ENCODE results near the gene EHD2.

The EHD2 gene

DNA sequence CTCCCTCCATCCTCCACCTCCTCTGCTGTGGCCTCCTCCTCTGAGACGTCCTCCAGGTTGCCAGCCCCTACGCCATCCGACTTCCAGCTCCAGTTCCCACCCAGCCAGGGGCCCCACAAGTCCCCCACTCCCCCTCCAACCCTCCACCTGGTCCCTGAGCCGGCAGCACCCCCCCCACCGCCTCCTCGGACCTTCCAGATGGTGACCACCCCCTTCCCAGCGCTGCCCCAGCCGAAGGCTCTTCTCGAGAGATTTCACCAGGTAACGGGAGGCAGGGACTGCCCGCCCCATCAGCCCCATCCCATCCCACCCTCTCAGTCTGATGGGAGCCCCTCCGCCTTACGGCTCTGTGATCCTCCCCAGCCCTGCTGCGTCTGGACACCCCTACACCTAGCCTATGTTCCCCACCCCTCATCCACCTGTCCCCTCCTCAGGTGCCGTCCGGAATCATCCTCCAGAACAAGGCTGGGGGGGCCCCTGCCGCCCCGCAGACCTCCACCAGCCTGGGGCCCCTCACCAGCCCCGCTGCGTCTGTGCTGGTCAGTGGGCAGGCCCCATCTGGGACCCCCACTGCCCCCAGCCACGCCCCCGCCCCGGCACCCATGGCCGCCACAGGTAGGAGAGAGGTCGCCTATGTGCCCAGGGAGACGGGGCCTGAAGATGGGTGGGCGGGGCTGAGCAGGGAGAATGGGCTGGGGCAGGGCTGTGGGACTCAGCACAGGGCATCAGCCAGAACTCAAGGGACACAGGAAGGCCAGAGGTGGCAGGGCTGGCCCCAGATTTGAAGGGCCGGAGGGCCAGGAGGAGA, 18.6 kb upstream of the EHD2 start:
- no peaks in the 10 kb centered on the region for H3K9me3 Mint-ChIP-seq
- H3K27ac Mint-ChIP-seq (ENCODE audit: low read depth) = no peak overlapping the region
- H3K36me3 Mint-ChIP-seq (ENCODE audit: insufficient read depth) = peaks cover 10% of the 10 kb centered on the region
- DNase-seq (ENCODE audit: low spot score in 2 of 2) = no peak
- ATAC-seq (replicated peaks; ENCODE audit: extremely low read depth, poor library complexity, severe bottlenecking) = no peak
- H3K27me3 Mint-ChIP-seq = no peaks in the 10 kb centered on the region
- H3K4me3 Mint-ChIP-seq = no peak overlapping the region
- H3K4me1 Mint-ChIP-seq = peaks cover 6% of the 10 kb centered on the region

DNA sequence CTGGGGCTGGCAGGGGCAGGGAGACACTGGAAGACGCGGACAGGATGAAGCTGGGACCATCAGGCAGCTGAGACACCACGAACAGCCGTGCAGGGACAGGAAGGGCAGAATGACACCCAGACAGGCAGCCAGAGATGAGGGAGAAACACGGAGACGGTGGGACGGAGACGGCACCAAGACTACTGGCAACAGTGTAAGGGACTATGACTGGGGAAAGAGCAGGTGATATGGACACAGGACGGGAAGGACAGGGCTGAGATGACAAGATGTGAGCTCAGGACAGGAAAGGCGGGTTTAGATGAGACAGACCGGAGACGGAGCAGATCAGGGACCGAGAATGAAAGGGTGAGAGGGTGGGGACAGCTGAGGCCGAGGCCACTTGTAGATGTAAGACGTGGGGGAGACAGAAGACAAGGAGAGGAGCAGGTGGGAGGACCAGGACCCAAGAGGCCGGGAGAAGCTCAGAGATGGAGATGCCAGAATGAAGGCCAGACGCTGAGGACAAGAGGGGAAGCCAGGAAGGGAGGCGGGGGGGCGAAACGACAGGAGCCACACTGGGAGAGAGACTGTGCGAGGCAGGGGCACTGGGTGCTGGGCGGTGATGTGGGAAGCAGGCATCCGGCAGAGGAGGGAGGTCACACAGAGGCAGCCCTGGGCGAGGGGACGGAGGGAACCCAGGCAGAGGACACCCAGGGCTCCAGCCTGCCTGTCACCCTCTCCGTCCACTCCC, 17.5 kb upstream of the EHD2 start:
- Mint-ChIP-seq H3K27me3 (no peaks in the 10 kb centered on the region), H3K9me3 (no peaks in the 10 kb centered on the region), H3K27ac (ENCODE audit: low read depth) (peak overlapping the region; percentile 65), H3K36me3 (ENCODE audit: insufficient read depth) (peaks cover 10% of the 10 kb centered on the region), H3K4me1 (peaks cover 6% of the 10 kb centered on the region), H3K4me3 (no peak overlapping the region)
- DNase-seq (ENCODE audit: low spot score in 2 of 2) = no peak
- ATAC-seq (replicated peaks; ENCODE audit: extremely low read depth, poor library complexity, severe bottlenecking) = no peak

DNA sequence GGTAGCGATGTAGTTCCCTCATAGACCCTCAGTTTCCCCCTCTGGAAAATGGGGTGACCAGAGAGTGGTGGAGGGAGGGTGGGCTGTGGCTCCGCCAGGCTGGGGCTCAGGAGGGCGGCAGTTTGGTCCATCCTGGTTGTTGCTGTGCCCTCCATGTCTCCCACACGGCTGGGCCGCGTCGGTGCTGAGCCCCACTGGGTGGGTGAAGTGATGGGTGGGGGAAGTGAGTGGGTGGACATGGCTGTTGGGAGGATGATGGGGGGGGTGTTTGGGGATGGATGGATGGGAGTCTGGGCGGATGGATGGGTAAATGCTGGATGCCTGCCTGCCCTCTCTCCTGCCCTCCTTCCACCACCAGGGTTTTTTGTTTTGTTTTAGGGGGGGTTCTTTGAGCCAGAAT, 16.6 kb upstream of the EHD2 start:
- Mint-ChIP-seq H3K4me1 (peaks cover 6% of the 10 kb centered on the region), H3K27ac (ENCODE audit: low read depth) (no peak overlapping the region), H3K4me3 (no peak overlapping the region), H3K27me3 (no peaks in the 10 kb centered on the region), H3K9me3 (no peaks in the 10 kb centered on the region), H3K36me3 (ENCODE audit: insufficient read depth) (peaks cover 10% of the 10 kb centered on the region)
- DNase-seq (ENCODE audit: low spot score in 2 of 2) (no peak), ATAC-seq (replicated peaks; ENCODE audit: extremely low read depth, poor library complexity, severe bottlenecking) (no peak)

DNA sequence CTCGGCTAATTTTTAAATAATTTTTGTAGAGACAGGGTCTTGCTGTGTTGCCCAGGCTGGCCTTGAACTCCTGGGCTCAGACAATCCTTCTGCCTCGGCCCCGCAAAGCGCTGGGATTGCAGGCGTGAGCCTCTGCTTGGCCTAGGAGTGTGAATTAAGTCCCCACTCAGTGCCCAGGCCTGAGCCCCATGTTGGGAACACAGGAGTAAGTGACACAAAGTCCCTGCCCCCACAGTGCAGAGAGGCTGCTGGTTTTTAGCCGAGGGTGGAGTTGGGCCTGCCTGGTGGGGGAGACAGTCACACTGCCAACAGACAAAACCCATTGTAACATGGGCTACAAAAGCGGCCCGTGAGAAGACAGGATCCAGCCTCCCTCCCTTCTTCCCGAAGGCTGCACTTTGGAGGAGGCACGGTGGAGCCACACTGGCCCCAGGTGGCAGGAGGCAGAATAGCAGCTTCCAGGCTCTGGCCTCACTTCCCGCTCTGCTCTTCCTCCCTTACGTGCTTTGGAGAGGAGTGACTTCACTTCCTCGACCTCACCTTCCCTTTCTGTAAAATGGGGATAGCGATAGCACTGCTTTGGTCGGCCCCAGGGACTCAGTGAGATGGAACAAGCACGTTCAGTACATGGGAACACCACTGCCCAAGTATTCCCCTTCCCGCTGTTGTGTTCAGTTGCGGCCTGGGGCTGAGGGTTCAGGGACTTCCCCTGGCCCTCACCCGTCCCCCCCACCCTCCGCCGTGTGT, 15.2 kb upstream of the EHD2 start:
- DNase-seq (ENCODE audit: low spot score in 2 of 2) (peak; percentile 27 to 31), ATAC-seq (replicated peaks; ENCODE audit: extremely low read depth, poor library complexity, severe bottlenecking) (peak; percentile 24)
- Mint-ChIP-seq H3K27me3 (no peaks in the 10 kb centered on the region), H3K4me1 (peaks cover 6% of the 10 kb centered on the region), H3K27ac (ENCODE audit: low read depth) (no peak overlapping the region), H3K9me3 (no peaks in the 10 kb centered on the region), H3K36me3 (ENCODE audit: insufficient read depth) (peaks cover 6% of the 10 kb centered on the region), H3K4me3 (no peak overlapping the region)

DNA sequence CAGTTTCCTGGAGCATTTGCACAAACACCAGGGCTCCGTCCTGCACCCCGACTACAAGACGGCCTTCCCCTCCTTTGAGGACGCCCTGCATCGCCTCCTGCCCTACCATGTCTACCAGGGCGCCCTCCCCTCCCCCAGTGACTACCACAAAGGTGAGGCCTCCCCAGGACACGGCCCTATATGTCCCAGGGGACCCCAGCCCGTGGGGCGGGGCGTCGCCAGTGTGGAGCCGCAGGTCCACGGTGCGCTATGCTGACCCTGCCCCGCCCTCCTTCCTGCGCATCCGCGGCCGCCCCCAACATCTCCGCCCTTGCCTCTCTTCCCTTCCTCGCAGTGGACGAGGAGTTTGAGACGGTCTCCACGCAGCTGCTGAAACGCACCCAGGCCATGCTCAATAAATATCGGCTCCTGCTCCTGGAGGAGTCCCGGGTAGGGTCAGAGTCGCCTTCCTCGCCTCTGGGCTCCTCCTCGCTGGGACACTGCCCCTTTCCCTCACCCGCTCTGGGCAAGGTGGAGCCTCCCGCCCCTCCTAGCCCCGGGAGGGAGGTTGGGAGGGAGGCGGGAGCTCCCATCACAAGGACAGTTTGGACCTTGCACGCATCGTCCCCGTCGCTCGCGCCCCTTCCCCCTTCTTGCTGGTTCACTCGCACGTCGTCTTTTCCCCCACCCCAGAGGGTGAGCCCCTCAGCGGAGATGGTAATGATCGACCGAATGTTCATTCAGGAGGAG, 14.4 kb upstream of the EHD2 start:
- H3K9me3 Mint-ChIP-seq = no peaks in the 10 kb centered on the region
- ATAC-seq (replicated peaks; ENCODE audit: extremely low read depth, poor library complexity, severe bottlenecking) (no peak), DNase-seq (ENCODE audit: low spot score in 2 of 2) (no peak)
- H3K27me3 Mint-ChIP-seq = no peaks in the 10 kb centered on the region
- H3K4me1 Mint-ChIP-seq = peaks cover 6% of the 10 kb centered on the region
- no peak overlapping the region for H3K27ac Mint-ChIP-seq (ENCODE audit: low read depth)
- no peak overlapping the region for H3K4me3 Mint-ChIP-seq
- H3K36me3 Mint-ChIP-seq (ENCODE audit: insufficient read depth) = peaks cover 9% of the 10 kb centered on the region

DNA sequence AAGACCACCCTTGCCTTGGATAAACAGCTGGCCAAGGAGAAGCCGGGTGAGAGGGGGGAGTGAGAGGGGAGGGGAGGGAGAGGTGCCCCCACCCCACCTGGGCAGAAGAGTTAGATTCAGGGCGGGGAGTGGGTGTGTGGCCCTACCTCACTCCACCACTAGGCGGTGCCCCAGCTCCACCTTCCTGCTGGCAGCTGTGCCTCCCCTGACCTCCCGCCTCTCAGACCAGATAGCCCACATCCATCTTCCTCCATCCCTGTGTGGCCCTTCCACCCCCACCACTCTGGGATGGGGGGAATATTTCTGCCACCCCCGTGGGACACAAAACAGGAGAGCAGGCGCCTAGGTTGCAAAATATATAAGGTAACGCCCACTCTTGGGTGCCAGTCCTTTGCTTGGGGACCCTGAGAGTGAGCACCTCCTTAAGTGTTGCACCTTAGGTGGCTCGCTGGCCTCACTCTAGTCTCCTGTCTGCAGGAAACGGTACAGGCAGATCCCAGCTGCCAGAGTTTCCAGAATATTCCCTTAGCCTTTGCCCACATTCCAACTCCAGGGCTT, 13.8 kb upstream of the EHD2 start:
- peak in 1 of 2 donors; percentile 22 for DNase-seq (ENCODE audit: low spot score in 2 of 2)
- no peaks in the 10 kb centered on the region for H3K27me3 Mint-ChIP-seq
- ATAC-seq (replicated peaks; ENCODE audit: extremely low read depth, poor library complexity, severe bottlenecking) = no peak
- H3K4me1 Mint-ChIP-seq = peaks cover 6% of the 10 kb centered on the region
- H3K27ac Mint-ChIP-seq (ENCODE audit: low read depth) = no peak overlapping the region
- no peaks in the 10 kb centered on the region for H3K9me3 Mint-ChIP-seq
- no peak overlapping the region for H3K4me3 Mint-ChIP-seq
- H3K36me3 Mint-ChIP-seq (ENCODE audit: insufficient read depth) = peaks cover 11% of the 10 kb centered on the region

DNA sequence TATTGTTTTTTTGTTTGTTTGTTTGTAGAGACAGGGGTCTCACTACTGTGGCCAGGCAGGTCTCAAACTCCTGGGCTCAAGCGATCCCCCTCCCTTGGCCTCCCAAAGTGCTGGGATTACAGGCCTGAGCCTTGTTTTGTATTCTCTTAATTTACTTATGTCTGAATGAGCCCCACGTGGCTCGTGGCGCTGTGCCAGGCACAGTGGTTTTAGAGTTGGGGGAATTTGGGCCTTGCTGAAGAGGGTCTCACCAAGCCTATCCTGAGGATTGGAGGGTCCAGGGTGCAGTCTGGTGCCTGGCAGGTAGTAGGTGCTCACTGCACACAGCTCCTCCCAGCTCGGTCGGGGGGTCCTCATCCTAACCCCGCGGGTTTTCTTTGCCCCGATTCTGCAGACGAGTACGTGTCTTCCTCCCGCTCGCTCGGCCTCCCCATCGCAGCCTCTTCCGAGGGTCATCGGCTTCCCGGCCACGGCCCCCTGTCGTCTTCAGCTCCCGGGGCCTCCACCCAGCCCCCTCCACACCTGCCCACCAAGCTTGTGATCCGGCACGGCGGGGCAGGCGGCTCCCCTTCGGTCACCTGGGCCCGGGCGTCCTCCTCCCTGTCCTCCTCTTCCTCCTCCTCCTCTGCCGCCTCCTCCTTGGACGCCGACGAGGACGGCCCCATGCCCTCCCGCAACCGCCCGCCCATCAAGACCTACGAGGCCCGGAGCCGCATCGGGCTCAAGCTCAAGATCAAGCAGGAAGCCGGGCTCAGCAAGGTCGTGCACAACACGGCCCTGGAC, 12.1 kb upstream of the EHD2 start:
- no peaks in the 10 kb centered on the region for H3K27me3 Mint-ChIP-seq
- H3K36me3 Mint-ChIP-seq (ENCODE audit: insufficient read depth) = peaks cover 8% of the 10 kb centered on the region
- ATAC-seq (replicated peaks; ENCODE audit: extremely low read depth, poor library complexity, severe bottlenecking) (no peak), DNase-seq (ENCODE audit: low spot score in 2 of 2) (no peak)
- no peak overlapping the region for H3K27ac Mint-ChIP-seq (ENCODE audit: low read depth)
- no peak overlapping the region for H3K4me3 Mint-ChIP-seq
- no peaks in the 10 kb centered on the region for H3K4me1 Mint-ChIP-seq
- no peaks in the 10 kb centered on the region for H3K9me3 Mint-ChIP-seq

DNA sequence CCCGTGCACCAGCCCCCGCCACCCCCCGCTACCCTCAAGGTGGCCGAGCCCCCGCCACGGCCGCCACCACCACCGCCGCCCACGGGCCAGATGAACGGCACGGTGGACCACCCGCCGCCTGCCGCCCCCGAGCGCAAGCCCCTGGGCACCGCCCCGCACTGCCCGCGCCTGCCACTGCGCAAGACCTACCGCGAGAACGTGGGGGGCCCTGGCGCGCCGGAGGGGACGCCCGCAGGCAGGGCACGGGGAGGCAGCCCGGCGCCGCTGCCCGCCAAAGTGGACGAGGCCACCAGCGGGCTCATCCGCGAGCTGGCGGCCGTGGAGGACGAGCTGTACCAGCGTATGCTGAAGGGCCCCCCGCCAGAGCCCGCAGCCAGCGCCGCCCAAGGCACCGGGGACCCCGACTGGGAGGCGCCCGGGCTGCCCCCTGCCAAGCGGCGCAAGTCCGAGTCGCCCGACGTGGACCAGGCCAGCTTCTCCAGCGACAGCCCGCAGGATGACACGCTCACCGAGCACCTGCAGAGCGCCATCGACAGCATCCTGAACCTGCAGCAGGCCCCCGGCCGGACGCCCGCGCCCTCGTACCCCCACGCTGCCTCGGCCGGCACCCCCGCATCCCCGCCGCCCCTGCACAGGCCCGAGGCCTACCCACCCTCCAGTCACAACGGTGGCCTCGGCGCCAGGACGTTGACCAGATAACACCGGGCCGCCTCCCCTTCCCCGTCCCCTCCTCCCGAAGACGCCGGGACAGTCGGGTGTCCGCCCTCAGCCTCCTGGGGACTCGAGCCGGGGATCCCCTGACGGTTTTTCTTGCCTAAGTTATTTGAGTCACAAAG, 11.3 kb upstream of the EHD2 start:
- Mint-ChIP-seq H3K27me3 (peaks cover 3% of the 10 kb centered on the region), H3K27ac (ENCODE audit: low read depth) (no peak overlapping the region), H3K4me1 (peaks cover 3% of the 10 kb centered on the region), H3K36me3 (ENCODE audit: insufficient read depth) (peaks cover 8% of the 10 kb centered on the region), H3K9me3 (no peaks in the 10 kb centered on the region), H3K4me3 (no peak overlapping the region)
- DNase-seq (ENCODE audit: low spot score in 2 of 2) = no peak
- ATAC-seq (replicated peaks; ENCODE audit: extremely low read depth, poor library complexity, severe bottlenecking) = no peak

DNA sequence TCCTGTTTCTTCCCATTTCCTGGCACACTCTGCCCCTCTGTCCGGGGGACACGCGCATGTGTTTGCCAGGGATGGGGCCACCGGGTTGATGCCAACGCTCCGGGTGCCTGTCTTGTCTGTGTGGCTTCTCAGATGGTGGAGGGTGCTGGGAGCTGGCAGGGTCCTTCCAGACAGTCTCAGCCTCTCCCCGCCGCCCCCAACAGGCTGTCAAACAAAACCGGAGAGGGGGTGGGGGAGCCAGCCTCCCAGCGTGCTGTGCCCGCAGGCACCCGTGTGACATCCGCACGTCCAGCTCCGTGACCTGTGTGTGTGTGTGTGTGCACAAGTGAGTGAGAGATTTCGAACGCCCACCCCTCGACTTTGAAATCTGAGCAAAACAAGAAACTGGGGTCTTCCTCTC, 10.6 kb upstream of the EHD2 start:
- DNase-seq (ENCODE audit: low spot score in 2 of 2) (no peak), ATAC-seq (replicated peaks; ENCODE audit: extremely low read depth, poor library complexity, severe bottlenecking) (no peak)
- H3K4me3 Mint-ChIP-seq = no peak overlapping the region
- no peak overlapping the region for H3K27ac Mint-ChIP-seq (ENCODE audit: low read depth)
- peaks cover 11% of the 10 kb centered on the region for H3K27me3 Mint-ChIP-seq
- no peaks in the 10 kb centered on the region for H3K9me3 Mint-ChIP-seq
- H3K4me1 Mint-ChIP-seq = peaks cover 9% of the 10 kb centered on the region
- peaks cover 8% of the 10 kb centered on the region for H3K36me3 Mint-ChIP-seq (ENCODE audit: insufficient read depth)

DNA sequence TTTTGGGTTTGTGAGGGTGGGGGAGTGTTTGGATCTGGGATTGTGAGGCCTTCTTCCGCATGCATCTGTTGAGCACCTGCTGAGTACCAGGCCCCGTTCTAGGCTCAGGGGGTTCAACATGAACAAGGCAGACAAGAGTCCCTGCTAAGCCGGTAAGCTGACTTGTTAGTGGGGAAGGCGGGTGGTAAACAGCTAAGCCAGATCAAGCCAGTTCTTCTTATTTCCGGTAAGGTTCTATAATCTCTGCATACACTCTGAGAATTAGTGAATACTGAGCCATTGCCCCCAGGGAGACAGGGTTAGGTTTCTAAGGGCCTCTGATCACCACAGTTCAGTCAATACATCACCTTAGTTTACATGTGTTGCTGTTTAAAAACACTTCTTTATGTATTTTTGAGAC, 9.9 kb upstream of the EHD2 start:
- ATAC-seq (replicated peaks; ENCODE audit: extremely low read depth, poor library complexity, severe bottlenecking) = no peak
- Mint-ChIP-seq H3K4me1 (peaks cover 9% of the 10 kb centered on the region), H3K9me3 (no peaks in the 10 kb centered on the region), H3K4me3 (no peak overlapping the region), H3K36me3 (ENCODE audit: insufficient read depth) (peaks cover 8% of the 10 kb centered on the region), H3K27ac (ENCODE audit: low read depth) (no peak overlapping the region), H3K27me3 (peaks cover 12% of the 10 kb centered on the region)
- DNase-seq (ENCODE audit: low spot score in 2 of 2) = no peak

DNA sequence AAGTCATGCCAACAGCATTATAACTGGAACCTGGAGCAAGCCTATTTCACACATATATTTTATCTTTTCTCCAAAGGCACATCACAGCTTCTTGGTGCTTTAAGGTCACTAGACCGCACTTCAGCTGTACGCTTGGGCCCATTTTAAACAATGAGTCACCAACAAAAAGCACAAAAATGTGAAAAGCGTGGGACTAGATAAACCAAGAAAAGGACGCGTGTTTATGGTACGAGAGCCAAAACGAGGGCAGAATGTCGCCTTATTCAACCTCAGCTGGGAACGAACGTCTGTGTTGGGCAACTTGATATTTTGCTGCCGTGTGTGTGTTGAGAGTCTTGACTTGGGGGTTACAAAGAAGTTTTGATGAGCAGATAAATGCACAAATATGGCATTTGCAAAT, 9.2 kb upstream of the EHD2 start:
- no peak for ATAC-seq (replicated peaks; ENCODE audit: extremely low read depth, poor library complexity, severe bottlenecking)
- Mint-ChIP-seq H3K36me3 (ENCODE audit: insufficient read depth) (peaks cover 8% of the 10 kb centered on the region), H3K27me3 (peaks cover 12% of the 10 kb centered on the region), H3K4me1 (peaks cover 9% of the 10 kb centered on the region), H3K27ac (ENCODE audit: low read depth) (no peak overlapping the region), H3K4me3 (no peak overlapping the region), H3K9me3 (no peaks in the 10 kb centered on the region)
- DNase-seq (ENCODE audit: low spot score in 2 of 2) = no peak

All from central memory CD8-positive, alpha-beta T cell (primary cell).